NCI-H1417 (cell line): ENCODE measurements around the gene CNBP.
"Not testable (repeated sequence)": the region's sequence is repeated elsewhere in the genome, so short reads cannot be mapped to it uniquely, and the experiment has no call there.

Source experiments
- DNase-seq, 3 experiments: peaks; one replicate each; lab custom pipeline; 2025; lab: John Stamatoyannopoulos, UW

The CNBP gene

GRCh38 chr3:129184784-129185542, 1.3 kb upstream of the CNBP start:
- not testable (repeated sequence) for DNase-seq

GRCh38 chr3:129184396-129184657, 631 bp upstream of the CNBP start:
- peak in 2 of 3 experiments; percentile 10 to 88 for DNase-seq

- DNase-seq, result peak in 2 of 3 experiments; percentile 32 to 63
These were observed 1.1 kb downstream of the CNBP start for GRCh38 chr3:129182390-129183185.

- no peak for DNase-seq
These were observed 1.9 kb downstream of the CNBP start for GRCh38 chr3:129181819-129182218.

GRCh38 chr3:129180461-129180860, 3.2 kb downstream of the CNBP start:
- no peak for DNase-seq

- DNase-seq, result no peak
These were observed 7.6 kb downstream of the CNBP start for GRCh38 chr3:129176051-129176450.

GRCh38 chr3:129173725-129174124, 10.0 kb downstream of the CNBP start:
- DNase-seq, result no peak

GRCh38 chr3:129173206-129173605, 10.5 kb downstream of the CNBP start:
- DNase-seq, result no peak

GRCh38 chr3:129166579-129167332, 16.9 kb downstream of the CNBP start:
- DNase-seq, result no peak

- not testable (repeated sequence) for DNase-seq
These were observed 18.1 kb downstream of the CNBP start for GRCh38 chr3:129165594-129165993.

- no peak for DNase-seq
These were observed 19.2 kb downstream of the CNBP start for GRCh38 chr3:129164500-129164899.

- peak in 1 of 3 experiments; percentile 47 for DNase-seq
These were observed 20.7 kb downstream of the CNBP start for GRCh38 chr3:129162729-129163579.

- no peak for DNase-seq
These were observed 21.8 kb downstream of the CNBP start for GRCh38 chr3:129161860-129162271.

- peak; percentile 95 to 100 (median 100) for DNase-seq
These were observed 22.5 kb downstream of the CNBP start, which contains the start of gene ISY1 for GRCh38 chr3:129160891-129161859. Gene ISY1 (minus strand): TSS chr3:129161063. CDS start chr3:129160975, 88 bp downstream.

GRCh38 chr3:129144786-129145185, 38.9 kb downstream of the CNBP start:
- no peak for DNase-seq

- not testable (repeated sequence) for DNase-seq
These were observed 42.7 kb downstream of the CNBP start for GRCh38 chr3:129141011-129141410.

- no peak for DNase-seq
These were observed 43.8 kb downstream of the CNBP start for GRCh38 chr3:129139911-129140310.

- DNase-seq, result not testable (repeated sequence)
These were observed 47.4 kb downstream of the CNBP start for GRCh38 chr3:129136275-129136674.

GRCh38 chr3:129132097-129132866, 51.4 kb downstream of the CNBP start:
- no peak for DNase-seq
